ENCODE measurements around the gene EXOSC9.
A peak's percentile ranks its signal among the peaks of the same experiment; 100 is the strongest.

Gene EXOSC9

GRCh38 chr4:121786221-121786620, 14.9 kb upstream of the EXOSC9 start:
- H3K27me3 ChIP-seq (ENCODE audit: control insufficient read depth in 5 of 5, insufficient read depth in 4 of 5, low read length in 5 of 5): peaks cover 0 to 3% (median 0%) of the 10 kb centered on the region in 5 donors
- H3K9ac ChIP-seq (ENCODE audit: low read length in 5 of 5): no peak overlapping the region
- H3K9me3 ChIP-seq (ENCODE audit: control insufficient read depth in 5 of 5, low read length in 5 of 5): peaks cover 0 to 7% (median 4%) of the 10 kb centered on the region in 5 donors
- peak overlapping the region; percentile 45 for H3K27ac ChIP-seq (ENCODE audit: low read depth, low read length)
- H3K4me3 ChIP-seq (ENCODE audit: low read depth in 1 of 5, low read length in 5 of 5): no peak overlapping the region
- peaks cover 0 to 12% (median 8%) of the 10 kb centered on the region in 5 donors for H3K4me1 ChIP-seq (ENCODE audit: control insufficient read depth in 5 of 5, insufficient read depth in 5 of 5, low read length in 5 of 5)
- no peaks in the 10 kb centered on the region for H3K36me3 ChIP-seq (ENCODE audit: control insufficient read depth in 5 of 5, insufficient read depth in 5 of 5, low read length in 5 of 5)

DNA sequence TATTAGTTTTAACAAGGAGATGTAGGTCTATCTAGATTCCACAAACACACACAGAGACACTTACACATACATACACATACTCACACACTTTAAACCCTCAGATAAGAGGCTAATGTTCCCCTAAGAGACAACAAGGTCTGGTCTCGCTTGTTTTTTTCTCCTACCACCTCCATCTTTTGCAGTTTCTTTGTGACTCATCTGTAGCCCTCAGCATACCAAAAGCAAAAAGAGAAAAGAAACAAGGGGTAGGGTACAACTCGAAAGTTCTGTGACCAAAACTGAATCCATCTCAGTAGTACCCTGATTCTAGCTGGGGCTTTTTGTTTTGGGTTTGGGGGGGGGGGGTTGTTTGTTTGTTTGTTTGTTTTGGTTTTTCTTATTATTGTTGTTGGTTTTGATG, 12.2 kb upstream of the EXOSC9 start:
- no peaks in the 10 kb centered on the region for H3K36me3 ChIP-seq (ENCODE audit: control insufficient read depth in 5 of 5, insufficient read depth in 5 of 5, low read length in 5 of 5)
- H3K27ac ChIP-seq (ENCODE audit: low read depth, low read length): no peak overlapping the region

GRCh38 chr4:121789455-121789854, 11.7 kb upstream of the EXOSC9 start:
- peaks cover 0 to 2% (median 0%) of the 10 kb centered on the region in 5 donors for H3K9me3 ChIP-seq (ENCODE audit: control insufficient read depth in 5 of 5, low read length in 5 of 5)
- peaks cover 0 to 12% (median 8%) of the 10 kb centered on the region in 5 donors for H3K4me1 ChIP-seq (ENCODE audit: control insufficient read depth in 5 of 5, insufficient read depth in 5 of 5, low read length in 5 of 5)
- no peak overlapping the region for H3K9ac ChIP-seq (ENCODE audit: low read length in 5 of 5)
- no peak overlapping the region for H3K27ac ChIP-seq (ENCODE audit: low read depth, low read length)
- H3K36me3 ChIP-seq (ENCODE audit: control insufficient read depth in 5 of 5, insufficient read depth in 5 of 5, low read length in 5 of 5): no peaks in the 10 kb centered on the region
- no peak overlapping the region for H3K4me3 ChIP-seq (ENCODE audit: low read depth in 1 of 5, low read length in 5 of 5)
- H3K27me3 ChIP-seq (ENCODE audit: control insufficient read depth in 5 of 5, insufficient read depth in 4 of 5, low read length in 5 of 5): peaks cover 0 to 5% (median 0%) of the 10 kb centered on the region in 5 donors

More for the DNA sequence above, 12.2 kb upstream of the EXOSC9 start:
- Histone ChIP-seq H3K27me3 (ENCODE audit: control insufficient read depth in 5 of 5, insufficient read depth in 4 of 5, low read length in 5 of 5) (peaks cover 0 to 3% (median 0%) of the 10 kb centered on the region in 5 donors), H3K9ac (ENCODE audit: low read length in 5 of 5) (no peak overlapping the region), H3K4me1 (ENCODE audit: control insufficient read depth in 5 of 5, insufficient read depth in 5 of 5, low read length in 5 of 5) (peaks cover 0 to 12% (median 8%) of the 10 kb centered on the region in 5 donors), H3K9me3 (ENCODE audit: control insufficient read depth in 5 of 5, low read length in 5 of 5) (peaks cover 0 to 7% (median 4%) of the 10 kb centered on the region in 5 donors), H3K4me3 (ENCODE audit: low read depth in 1 of 5, low read length in 5 of 5) (no peak overlapping the region)

- Histone ChIP-seq H3K4me1 (ENCODE audit: control insufficient read depth in 5 of 5, insufficient read depth in 5 of 5, low read length in 5 of 5) (peaks cover 0 to 12% (median 8%) of the 10 kb centered on the region in 5 donors), H3K36me3 (ENCODE audit: control insufficient read depth in 5 of 5, insufficient read depth in 5 of 5, low read length in 5 of 5) (no peaks in the 10 kb centered on the region), H3K27ac (ENCODE audit: low read depth, low read length) (no peak overlapping the region), H3K9me3 (ENCODE audit: control insufficient read depth in 5 of 5, low read length in 5 of 5) (no peaks in the 10 kb centered on the region), H3K9ac (ENCODE audit: low read length in 5 of 5) (no peak overlapping the region), H3K4me3 (ENCODE audit: low read depth in 1 of 5, low read length in 5 of 5) (no peak overlapping the region), H3K27me3 (ENCODE audit: control insufficient read depth in 5 of 5, insufficient read depth in 4 of 5, low read length in 5 of 5) (peaks cover 0 to 5% (median 0%) of the 10 kb centered on the region in 5 donors)
Measured at GRCh38 chr4:121789960-121790829, 10.9 kb upstream of the EXOSC9 start.

DNA sequence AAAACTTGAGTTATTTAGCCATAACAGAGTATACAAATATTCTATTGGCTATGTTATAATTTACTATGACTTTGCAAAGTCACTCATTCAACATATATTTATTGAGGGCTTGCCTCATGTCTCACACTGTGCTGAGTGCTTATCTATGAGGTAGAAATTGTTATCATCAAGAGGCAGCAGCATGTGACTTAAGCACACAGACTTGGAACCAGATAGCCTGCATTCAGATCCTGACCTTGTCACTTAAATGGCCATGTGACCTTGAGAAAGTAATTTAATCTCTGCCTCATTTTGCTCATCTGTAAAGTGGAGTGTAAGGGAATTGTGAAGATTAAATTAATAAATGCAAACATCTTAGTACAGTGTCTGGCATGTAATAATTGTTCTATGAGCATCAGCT, 10.1 kb upstream of the EXOSC9 start:
- Histone ChIP-seq H3K4me3 (ENCODE audit: low read depth in 1 of 5, low read length in 5 of 5) (no peak overlapping the region), H3K9ac (ENCODE audit: low read length in 5 of 5) (no peak overlapping the region), H3K27ac (ENCODE audit: low read depth, low read length) (no peak overlapping the region), H3K9me3 (ENCODE audit: control insufficient read depth in 5 of 5, low read length in 5 of 5) (no peaks in the 10 kb centered on the region), H3K27me3 (ENCODE audit: control insufficient read depth in 5 of 5, insufficient read depth in 4 of 5, low read length in 5 of 5) (peaks cover 0 to 5% (median 0%) of the 10 kb centered on the region in 5 donors), H3K4me1 (ENCODE audit: control insufficient read depth in 5 of 5, insufficient read depth in 5 of 5, low read length in 5 of 5) (peaks cover 0 to 6% (median under 1%) of the 10 kb centered on the region in 5 donors), H3K36me3 (ENCODE audit: control insufficient read depth in 5 of 5, insufficient read depth in 5 of 5, low read length in 5 of 5) (no peaks in the 10 kb centered on the region)

GRCh38 chr4:121791481-121791880, 9.6 kb upstream of the EXOSC9 start:
- Histone ChIP-seq H3K4me3 (ENCODE audit: low read depth in 1 of 5, low read length in 5 of 5) (no peak overlapping the region), H3K27ac (ENCODE audit: low read depth, low read length) (no peak overlapping the region), H3K9me3 (ENCODE audit: control insufficient read depth in 5 of 5, low read length in 5 of 5) (no peaks in the 10 kb centered on the region), H3K36me3 (ENCODE audit: control insufficient read depth in 5 of 5, insufficient read depth in 5 of 5, low read length in 5 of 5) (no peaks in the 10 kb centered on the region), H3K4me1 (ENCODE audit: control insufficient read depth in 5 of 5, insufficient read depth in 5 of 5, low read length in 5 of 5) (peaks cover 0 to 1% (median 0%) of the 10 kb centered on the region in 5 donors), H3K27me3 (ENCODE audit: control insufficient read depth in 5 of 5, insufficient read depth in 4 of 5, low read length in 5 of 5) (peaks cover 0 to 5% (median 0%) of the 10 kb centered on the region in 5 donors), H3K9ac (ENCODE audit: low read length in 5 of 5) (no peak overlapping the region)

- Histone ChIP-seq H3K27me3 (ENCODE audit: control insufficient read depth in 5 of 5, insufficient read depth in 4 of 5, low read length in 5 of 5) (peaks cover 0 to 5% (median 0%) of the 10 kb centered on the region in 5 donors), H3K36me3 (ENCODE audit: control insufficient read depth in 5 of 5, insufficient read depth in 5 of 5, low read length in 5 of 5) (no peaks in the 10 kb centered on the region), H3K27ac (ENCODE audit: low read depth, low read length) (no peak overlapping the region), H3K9ac (ENCODE audit: low read length in 5 of 5) (no peak overlapping the region), H3K9me3 (ENCODE audit: control insufficient read depth in 5 of 5, low read length in 5 of 5) (no peaks in the 10 kb centered on the region), H3K4me1 (ENCODE audit: control insufficient read depth in 5 of 5, insufficient read depth in 5 of 5, low read length in 5 of 5) (no peaks in the 10 kb centered on the region), H3K4me3 (ENCODE audit: low read depth in 1 of 5, low read length in 5 of 5) (no peak overlapping the region)
Measured at GRCh38 chr4:121792966-121793365, 8.2 kb upstream of the EXOSC9 start.

DNA sequence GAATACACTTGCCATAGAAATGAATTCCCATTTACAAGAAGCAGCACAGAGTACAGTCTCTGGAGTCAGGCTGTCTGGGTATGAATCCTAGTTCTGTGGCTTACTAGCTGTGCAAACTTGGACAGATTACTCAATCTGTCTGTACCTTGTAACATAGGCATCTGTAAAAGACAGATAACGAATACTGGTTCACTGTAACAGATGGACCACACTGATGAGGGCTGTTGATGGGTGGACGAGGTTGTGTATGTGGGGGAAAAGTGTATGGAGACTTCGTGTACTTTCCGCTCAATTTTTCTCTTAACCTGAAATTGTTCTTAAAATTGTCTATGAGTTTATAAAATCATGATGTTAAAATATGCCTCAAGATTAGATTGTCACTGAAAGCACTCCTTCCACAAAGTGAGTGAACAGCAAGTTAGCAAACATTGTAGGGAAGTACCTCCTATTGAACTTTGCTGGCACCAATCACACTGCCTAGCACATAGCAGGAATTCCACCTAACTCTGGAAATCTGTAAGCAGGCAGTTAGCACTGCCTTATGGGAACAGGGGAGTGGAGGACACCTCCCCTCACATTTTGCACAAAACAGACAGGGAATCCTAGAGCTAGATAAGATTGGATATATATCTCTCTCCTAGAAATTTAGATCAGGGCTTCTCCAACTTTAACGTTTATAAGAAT, 6.5 kb upstream of the EXOSC9 start:
- Histone ChIP-seq H3K9me3 (ENCODE audit: control insufficient read depth in 5 of 5, low read length in 5 of 5) (no peaks in the 10 kb centered on the region), H3K4me1 (ENCODE audit: control insufficient read depth in 5 of 5, insufficient read depth in 5 of 5, low read length in 5 of 5) (no peaks in the 10 kb centered on the region), H3K36me3 (ENCODE audit: control insufficient read depth in 5 of 5, insufficient read depth in 5 of 5, low read length in 5 of 5) (no peaks in the 10 kb centered on the region), H3K4me3 (ENCODE audit: low read depth in 1 of 5, low read length in 5 of 5) (no peak overlapping the region), H3K27me3 (ENCODE audit: control insufficient read depth in 5 of 5, insufficient read depth in 4 of 5, low read length in 5 of 5) (peaks cover 0 to 5% (median 0%) of the 10 kb centered on the region in 5 donors), H3K27ac (ENCODE audit: low read depth, low read length) (no peak overlapping the region), H3K9ac (ENCODE audit: low read length in 5 of 5) (no peak overlapping the region)

DNA sequence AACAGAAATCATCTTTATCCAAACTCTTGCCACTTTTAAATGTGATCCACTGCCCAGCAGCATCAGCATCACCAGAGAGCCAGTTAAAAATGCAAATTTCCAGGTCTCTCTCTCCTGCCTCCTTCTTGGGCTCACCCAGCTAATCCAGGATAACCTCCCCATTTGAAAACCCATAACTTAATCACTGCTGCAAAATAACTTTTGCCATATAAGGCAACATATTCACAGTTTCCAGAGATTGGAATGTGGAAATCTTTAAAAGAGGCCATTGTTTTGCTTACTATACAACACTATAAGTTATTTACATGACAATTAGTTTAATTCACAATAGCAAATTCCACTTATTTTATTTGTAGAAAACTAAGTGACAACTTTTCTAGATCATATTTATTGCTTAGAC, 4.8 kb upstream of the EXOSC9 start:
- Histone ChIP-seq H3K36me3 (ENCODE audit: control insufficient read depth in 5 of 5, insufficient read depth in 5 of 5, low read length in 5 of 5) (no peaks in the 10 kb centered on the region), H3K27me3 (ENCODE audit: control insufficient read depth in 5 of 5, insufficient read depth in 4 of 5, low read length in 5 of 5) (peaks cover 0 to 5% (median 0%) of the 10 kb centered on the region in 5 donors), H3K27ac (ENCODE audit: low read depth, low read length) (no peak overlapping the region), H3K9ac (ENCODE audit: low read length in 5 of 5) (no peak overlapping the region), H3K4me3 (ENCODE audit: low read depth in 1 of 5, low read length in 5 of 5) (no peak overlapping the region), H3K9me3 (ENCODE audit: control insufficient read depth in 5 of 5, low read length in 5 of 5) (no peaks in the 10 kb centered on the region), H3K4me1 (ENCODE audit: control insufficient read depth in 5 of 5, insufficient read depth in 5 of 5, low read length in 5 of 5) (peaks cover 0 to 7% (median 5%) of the 10 kb centered on the region in 5 donors)
